IgD-negative memory B cell (primary cell): ENCODE data around the gene ATP10B. TPM values are rescaled to one million over a fixed set of nuclear protein-coding genes. Genes with fewer than 3 reads are reported as not detected.
"Not testable (repeated sequence)": the region's sequence is repeated elsewhere in the genome, so short reads cannot be mapped to it uniquely, and the experiment has no call there.

Source experiments
- H3K27ac Mint-ChIP-seq, 3 donors: one replicate each; pipeline ENCODE4 v1.8.0; 2020 to 2022; ENCODE audit warnings: mild to moderate bottlenecking in 3 of 3, mixed read lengths in 3 of 3, moderate library complexity in 1 of 3
- H3K27me3 Mint-ChIP-seq: one replicate; pipeline ENCODE4 v1.8.0; 2021; ENCODE audit warnings: mixed read lengths
- H3K36me3 Mint-ChIP-seq: one replicate; pipeline ENCODE4 v1.8.0; 2020; ENCODE audit warnings: mild to moderate bottlenecking, mixed read lengths
- H3K4me1 Mint-ChIP-seq, 3 donors: one replicate each; pipeline ENCODE4 v1.8.0; 2020 to 2022; ENCODE audit warnings: mixed read lengths in 3 of 3, mild to moderate bottlenecking in 1 of 3
- H3K4me3 Mint-ChIP-seq, 4 donors: one replicate each; pipeline ENCODE4 v1.8.0; 2020 to 2022; ENCODE audit warnings: mild to moderate bottlenecking in 4 of 4, mixed read lengths in 4 of 4, moderate library complexity in 3 of 4
- H3K9me3 Mint-ChIP-seq, 3 donors: one replicate each; pipeline ENCODE4 v1.8.0; 2020 to 2021; ENCODE audit warnings: mixed read lengths in 3 of 3, mild to moderate bottlenecking in 1 of 3
- polyA plus RNA-seq: library from polyadenylated mRNA; unstranded; fragments of 300-500 nt; fragmentation: Illumina TruSeq; gene quantifications from one replicate; pipeline ENCODE4 v1.2.3, GENCODE V29; 2021

ATP10B gene
- polyA plus RNA-seq, 1 donor from 2014 or later = 1.0 TPM

- no peaks in the 10 kb centered on the region for H3K9me3 Mint-ChIP-seq
- H3K4me1 Mint-ChIP-seq = peaks cover 0 to 1% (median 0%) of the 10 kb centered on the region in 3 donors
- peaks cover 7% of the 10 kb centered on the region for H3K27me3 Mint-ChIP-seq
- H3K4me3 Mint-ChIP-seq = no peak overlapping the region
- no peaks in the 10 kb centered on the region for H3K36me3 Mint-ChIP-seq
- no peak overlapping the region for H3K27ac Mint-ChIP-seq
These were observed 102.3 kb downstream of the ATP10B start for GRCh38 chr5:160749682-160750081.

GRCh38 chr5:160749026-160749425 lies 103.0 kb downstream of the ATP10B start:
- Mint-ChIP-seq H3K4me1 (peaks cover 0 to 1% (median 0%) of the 10 kb centered on the region in 3 donors), H3K9me3 (no peaks in the 10 kb centered on the region), H3K4me3 (no peak overlapping the region), H3K27me3 (peaks cover 7% of the 10 kb centered on the region), H3K36me3 (no peaks in the 10 kb centered on the region), H3K27ac (no peak overlapping the region)

GRCh38 chr5:160747987-160748386 lies 104.0 kb downstream of the ATP10B start:
- Mint-ChIP-seq H3K36me3 (no peaks in the 10 kb centered on the region), H3K4me1 (peaks cover 0 to 1% (median 0%) of the 10 kb centered on the region in 3 donors), H3K27me3 (peaks cover 7% of the 10 kb centered on the region), H3K9me3 (no peaks in the 10 kb centered on the region), H3K27ac (no peak overlapping the region), H3K4me3 (no peak overlapping the region)

- H3K36me3 Mint-ChIP-seq = no peaks in the 10 kb centered on the region
- no peak overlapping the region for H3K27ac Mint-ChIP-seq
- H3K9me3 Mint-ChIP-seq = no peaks in the 10 kb centered on the region
- H3K4me1 Mint-ChIP-seq = peaks cover 0 to 1% (median 0%) of the 10 kb centered on the region in 3 donors
- H3K4me3 Mint-ChIP-seq = no peak overlapping the region
- H3K27me3 Mint-ChIP-seq = peaks cover 7% of the 10 kb centered on the region
These were observed 104.5 kb downstream of the ATP10B start for GRCh38 chr5:160747559-160747958.

- H3K27ac Mint-ChIP-seq = no peak overlapping the region
- H3K4me3 Mint-ChIP-seq = no peak overlapping the region
- no peaks in the 10 kb centered on the region for H3K4me1 Mint-ChIP-seq
- peaks cover 7% of the 10 kb centered on the region for H3K27me3 Mint-ChIP-seq
- H3K36me3 Mint-ChIP-seq = no peaks in the 10 kb centered on the region
- H3K9me3 Mint-ChIP-seq = peaks cover 0 to 4% (median 0%) of the 10 kb centered on the region in 3 donors
These were observed 107.5 kb downstream of the ATP10B start for GRCh38 chr5:160744268-160745101.

GRCh38 chr5:160743027-160743426 lies 109.0 kb downstream of the ATP10B start:
- Mint-ChIP-seq H3K9me3 (peaks cover 0 to 4% (median 0%) of the 10 kb centered on the region in 3 donors), H3K4me1 (no peaks in the 10 kb centered on the region), H3K27me3 (peaks cover 7% of the 10 kb centered on the region), H3K4me3 (no peak overlapping the region), H3K27ac (no peak overlapping the region), H3K36me3 (no peaks in the 10 kb centered on the region)

- Mint-ChIP-seq H3K36me3 (no peaks in the 10 kb centered on the region), H3K27ac (no peak overlapping the region), H3K4me3 (no peak overlapping the region), H3K4me1 (no peaks in the 10 kb centered on the region), H3K27me3 (peaks cover 7% of the 10 kb centered on the region), H3K9me3 (peaks cover 0 to 4% (median 0%) of the 10 kb centered on the region in 3 donors)
These were observed 109.6 kb downstream of the ATP10B start for GRCh38 chr5:160742446-160742845.

- Mint-ChIP-seq H3K4me1 (peaks cover 0 to 1% (median 0%) of the 10 kb centered on the region in 3 donors), H3K36me3 (no peaks in the 10 kb centered on the region), H3K4me3 (no peak overlapping the region), H3K9me3 (peaks cover 0 to 8% (median 0%) of the 10 kb centered on the region in 3 donors), H3K27me3 (peaks cover 11% of the 10 kb centered on the region), H3K27ac (no peak overlapping the region)
These were observed 124.6 kb downstream of the ATP10B start for GRCh38 chr5:160727296-160727997.

GRCh38 chr5:160726721-160727120 lies 125.3 kb downstream of the ATP10B start:
- Mint-ChIP-seq H3K27ac (no peak overlapping the region), H3K4me3 (no peak overlapping the region), H3K27me3 (peaks cover 6% of the 10 kb centered on the region), H3K36me3 (no peaks in the 10 kb centered on the region), H3K4me1 (peaks cover 0 to 1% (median 0%) of the 10 kb centered on the region in 3 donors), H3K9me3 (peaks cover 0 to 8% (median 0%) of the 10 kb centered on the region in 3 donors)

- Mint-ChIP-seq H3K36me3 (no peaks in the 10 kb centered on the region), H3K4me1 (peaks cover 0 to 1% (median 0%) of the 10 kb centered on the region in 3 donors), H3K27me3 (peaks cover 1% of the 10 kb centered on the region), H3K27ac (no peak overlapping the region), H3K9me3 (no peaks in the 10 kb centered on the region), H3K4me3 (no peak overlapping the region)
These were observed 131.2 kb downstream of the ATP10B start for GRCh38 chr5:160720822-160721221.

GRCh38 chr5:160715508-160715907 lies 136.5 kb downstream of the ATP10B start:
- not testable (repeated sequence) for H3K9me3 Mint-ChIP-seq, H3K36me3 Mint-ChIP-seq, H3K27me3 Mint-ChIP-seq, H3K4me3 Mint-ChIP-seq, H3K4me1 Mint-ChIP-seq, H3K27ac Mint-ChIP-seq

GRCh38 chr5:160703547-160704189 lies 148.3 kb downstream of the ATP10B start:
- Mint-ChIP-seq H3K4me3 (no peak overlapping the region), H3K27ac (no peak overlapping the region), H3K4me1 (peaks cover 2 to 5% (median 3%) of the 10 kb centered on the region in 3 donors), H3K36me3 (no peaks in the 10 kb centered on the region), H3K27me3 (peaks cover 8% of the 10 kb centered on the region), H3K9me3 (peaks cover 0 to 5% (median 3%) of the 10 kb centered on the region in 3 donors)

- no peak overlapping the region for H3K4me3 Mint-ChIP-seq
- no peaks in the 10 kb centered on the region for H3K36me3 Mint-ChIP-seq
- H3K4me1 Mint-ChIP-seq = peaks cover 3 to 5% (median 3%) of the 10 kb centered on the region in 3 donors
- no peaks in the 10 kb centered on the region for H3K9me3 Mint-ChIP-seq
- no peak overlapping the region for H3K27ac Mint-ChIP-seq
- H3K27me3 Mint-ChIP-seq = peaks cover 8% of the 10 kb centered on the region
These were observed 149.1 kb downstream of the ATP10B start for GRCh38 chr5:160702934-160703333.

- H3K9me3 Mint-ChIP-seq = no peaks in the 10 kb centered on the region
- H3K36me3 Mint-ChIP-seq = no peaks in the 10 kb centered on the region
- H3K4me3 Mint-ChIP-seq = no peak overlapping the region
- H3K27me3 Mint-ChIP-seq = peaks cover 6% of the 10 kb centered on the region
- no peak overlapping the region for H3K27ac Mint-ChIP-seq
- H3K4me1 Mint-ChIP-seq = peaks cover 3 to 5% (median 3%) of the 10 kb centered on the region in 3 donors
These were observed 149.7 kb downstream of the ATP10B start for GRCh38 chr5:160702311-160702803.

GRCh38 chr5:160701403-160701802 lies 150.6 kb downstream of the ATP10B start:
- no peaks in the 10 kb centered on the region for H3K9me3 Mint-ChIP-seq
- no peak overlapping the region for H3K4me3 Mint-ChIP-seq

More at GRCh38 chr5:160701403-160701802, 150.6 kb downstream of the ATP10B start:
- H3K27ac Mint-ChIP-seq = no peak overlapping the region
- H3K27me3 Mint-ChIP-seq = peaks cover 6% of the 10 kb centered on the region
- H3K36me3 Mint-ChIP-seq = no peaks in the 10 kb centered on the region
- H3K4me1 Mint-ChIP-seq = peaks cover 3 to 5% (median 3%) of the 10 kb centered on the region in 3 donors
